ENCODE data around the gene FHDC1.
"Not testable (repeated sequence)": the region's sequence is repeated elsewhere in the genome, so short reads cannot be mapped to it uniquely, and the experiment has no call there.

Gene FHDC1, protein sequence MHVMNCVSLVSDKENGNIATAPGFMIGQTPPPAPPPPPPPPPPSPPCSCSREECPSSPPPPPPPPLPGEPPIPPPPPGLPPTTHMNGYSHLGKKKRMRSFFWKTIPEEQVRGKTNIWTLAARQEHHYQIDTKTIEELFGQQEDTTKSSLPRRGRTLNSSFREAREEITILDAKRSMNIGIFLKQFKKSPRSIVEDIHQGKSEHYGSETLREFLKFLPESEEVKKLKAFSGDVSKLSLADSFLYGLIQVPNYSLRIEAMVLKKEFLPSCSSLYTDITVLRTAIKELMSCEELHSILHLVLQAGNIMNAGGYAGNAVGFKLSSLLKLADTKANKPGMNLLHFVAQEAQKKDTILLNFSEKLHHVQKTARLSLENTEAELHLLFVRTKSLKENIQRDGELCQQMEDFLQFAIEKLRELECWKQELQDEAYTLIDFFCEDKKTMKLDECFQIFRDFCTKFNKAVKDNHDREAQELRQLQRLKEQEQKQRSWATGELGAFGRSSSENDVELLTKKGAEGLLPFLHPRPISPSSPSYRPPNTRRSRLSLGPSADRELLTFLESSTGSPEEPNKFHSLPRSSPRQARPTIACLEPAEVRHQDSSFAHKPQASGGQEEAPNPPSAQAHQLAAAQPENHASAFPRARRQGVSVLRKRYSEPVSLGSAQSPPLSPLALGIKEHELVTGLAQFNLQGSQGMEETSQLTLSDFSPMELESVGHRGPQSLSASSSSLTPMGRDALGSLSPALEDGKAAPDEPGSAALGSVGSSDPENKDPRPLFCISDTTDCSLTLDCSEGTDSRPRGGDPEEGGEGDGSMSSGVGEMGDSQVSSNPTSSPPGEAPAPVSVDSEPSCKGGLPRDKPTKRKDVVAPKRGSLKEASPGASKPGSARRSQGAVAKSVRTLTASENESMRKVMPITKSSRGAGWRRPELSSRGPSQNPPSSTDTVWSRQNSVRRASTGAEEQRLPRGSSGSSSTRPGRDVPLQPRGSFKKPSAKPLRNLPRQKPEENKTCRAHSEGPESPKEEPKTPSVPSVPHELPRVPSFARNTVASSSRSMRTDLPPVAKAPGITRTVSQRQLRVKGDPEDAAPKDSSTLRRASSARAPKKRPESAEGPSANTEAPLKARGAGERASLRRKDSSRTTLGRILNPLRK

DNA sequence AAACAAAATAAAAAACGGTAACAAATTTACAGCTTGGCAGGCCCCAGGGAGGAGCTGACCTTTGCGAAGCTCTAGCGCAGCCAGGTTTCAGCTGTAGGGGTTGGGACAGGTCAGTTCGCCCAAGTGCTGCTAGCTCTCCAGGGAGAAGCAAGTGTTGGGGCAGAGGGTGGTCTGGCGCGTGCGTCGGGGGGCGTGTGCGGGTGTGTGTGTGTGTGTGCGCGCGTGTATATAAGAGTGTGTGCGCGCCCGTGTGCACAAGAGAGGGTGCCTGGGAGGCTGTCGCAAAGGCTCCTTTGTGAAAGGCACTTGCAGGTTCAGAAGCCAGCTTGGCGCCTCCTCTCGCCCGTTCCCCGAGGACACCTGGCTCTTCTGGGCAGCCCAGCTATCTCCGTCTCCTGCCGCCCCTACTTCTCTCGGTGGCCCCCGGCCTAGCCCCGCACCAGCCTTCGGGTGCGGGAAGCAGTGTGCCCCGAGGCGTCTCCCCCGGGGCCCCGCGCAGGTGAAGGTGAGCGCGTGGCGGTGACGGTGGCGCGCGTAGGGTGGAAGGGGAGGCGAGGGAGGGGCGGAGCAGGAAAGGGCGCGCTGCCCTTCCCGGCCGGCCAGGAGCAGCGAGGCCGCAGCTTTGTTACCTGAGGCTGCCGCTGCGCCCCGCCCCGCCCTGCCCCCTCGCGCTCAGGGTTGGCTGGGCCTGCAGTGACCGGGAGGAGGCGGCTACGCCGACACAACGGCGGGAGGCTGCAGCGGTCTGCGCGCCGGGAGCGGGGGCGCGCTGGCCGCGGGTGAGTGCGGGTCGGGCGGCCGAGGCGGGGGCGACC lies at the start of gene FHDC1:
TSS of gene FHDC1 (plus strand) at position 693 of the 815 bp plus-strand sequence. CDS start 6,735 bp downstream, outside the sequence.
- DNase-seq (ENCODE audit: low read depth in 1 of 2, low spot score in 1 of 2), result no peak

DNA sequence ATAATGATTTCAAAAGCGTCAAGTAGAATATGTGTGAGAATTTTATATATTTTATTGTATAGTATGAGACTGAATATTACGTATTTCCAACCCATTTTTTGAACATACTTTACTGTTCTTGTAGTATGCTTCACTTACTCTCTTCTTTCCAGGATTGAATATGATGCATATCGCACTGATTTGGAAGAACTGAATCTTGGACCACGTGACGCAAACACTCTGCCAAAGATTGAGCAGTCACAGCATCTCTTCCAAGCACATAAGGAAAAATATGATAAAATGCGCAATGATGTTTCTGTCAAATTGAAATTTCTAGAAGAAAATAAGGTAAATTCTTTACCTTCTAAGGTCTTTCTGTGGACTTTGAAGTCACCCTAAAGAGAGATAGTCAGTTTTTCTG lies 48.1 kb upstream of the FHDC1 start:
- no peak for DNase-seq (ENCODE audit: low read depth in 1 of 2, low spot score in 1 of 2)

DNA sequence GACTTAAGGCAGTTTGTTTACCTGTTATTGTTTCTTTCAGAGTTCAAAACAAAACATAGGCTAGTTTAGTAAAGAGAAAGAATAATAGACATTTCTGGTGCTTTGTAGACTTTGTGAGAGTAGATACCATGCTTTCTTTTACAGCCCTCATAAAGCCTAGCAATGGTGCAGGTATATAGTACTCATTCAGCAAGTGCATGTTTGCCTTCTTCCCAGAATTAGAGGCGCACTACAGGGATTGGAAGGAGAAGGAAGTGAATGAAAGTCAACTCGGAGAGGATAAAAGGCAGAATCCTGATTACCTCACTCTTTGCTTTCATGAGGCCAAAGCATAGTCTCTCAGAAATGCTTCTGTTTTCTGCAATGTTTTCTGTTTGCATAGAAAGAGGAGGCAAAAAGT lies 43.1 kb upstream of the FHDC1 start:
- DNase-seq (ENCODE audit: low read depth in 1 of 2, low spot score in 1 of 2), result no peak

DNA sequence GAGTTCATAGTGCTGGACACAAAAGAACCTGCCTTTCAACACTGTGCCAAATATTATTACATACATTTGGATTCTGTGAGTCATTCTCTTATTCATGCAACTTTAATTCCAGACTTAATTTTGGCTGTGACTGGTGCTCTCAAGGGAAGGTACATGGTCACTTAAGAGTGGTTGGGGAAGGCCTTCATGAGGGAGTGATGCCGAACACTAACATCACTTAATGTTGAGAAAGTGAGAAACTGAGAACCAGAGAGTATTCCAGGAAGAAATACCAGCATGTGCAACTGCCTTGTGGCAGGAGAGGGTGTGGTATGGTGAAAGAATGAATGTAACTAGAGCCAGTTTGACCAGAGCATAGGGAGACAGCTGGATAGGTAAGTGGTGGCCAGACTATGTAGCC lies 41.5 kb upstream of the FHDC1 start:
- no peak for DNase-seq (ENCODE audit: low read depth in 1 of 2, low spot score in 1 of 2)

DNA sequence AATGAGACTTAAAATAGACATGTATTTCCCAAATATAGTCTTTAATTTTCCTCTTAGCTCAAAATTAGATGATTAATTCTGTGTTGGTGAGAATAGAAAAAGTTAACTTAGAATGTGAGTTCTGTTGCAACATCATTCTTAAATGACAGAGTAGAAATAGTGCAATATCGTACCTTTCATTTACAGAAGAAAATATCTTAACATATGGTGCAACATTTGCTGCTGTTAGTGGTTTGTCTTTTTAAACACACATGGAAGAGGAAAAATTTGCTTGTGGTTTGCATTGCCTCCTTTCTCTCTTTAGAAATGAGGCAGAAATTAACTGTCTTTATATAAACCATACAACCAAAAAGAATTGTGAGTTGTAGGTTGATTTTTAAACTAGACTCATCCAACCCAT lies 39.3 kb upstream of the FHDC1 start:
- no peak for DNase-seq (ENCODE audit: low read depth in 1 of 2, low spot score in 1 of 2)

DNA sequence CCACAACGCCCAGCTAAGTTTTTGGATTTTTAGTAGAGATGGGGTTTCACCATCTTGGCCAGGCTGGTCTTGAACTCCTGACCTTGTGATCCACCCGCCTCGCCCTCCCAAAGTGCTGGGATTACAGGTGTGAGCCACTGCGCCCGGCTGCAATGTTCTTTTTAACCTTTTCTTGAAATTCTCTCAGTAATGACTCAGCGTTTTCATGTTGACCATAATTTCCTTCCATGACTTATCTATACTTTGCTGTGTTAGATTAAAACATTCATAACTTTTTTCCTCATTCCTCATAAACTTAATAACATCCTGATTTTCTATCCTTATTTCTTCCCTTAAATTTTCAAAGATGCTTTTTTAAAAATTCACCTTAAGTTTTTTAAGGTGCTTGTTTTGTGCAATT lies 38.0 kb upstream of the FHDC1 start:
- not testable (repeated sequence) for DNase-seq (ENCODE audit: low read depth in 1 of 2, low spot score in 1 of 2)

DNA sequence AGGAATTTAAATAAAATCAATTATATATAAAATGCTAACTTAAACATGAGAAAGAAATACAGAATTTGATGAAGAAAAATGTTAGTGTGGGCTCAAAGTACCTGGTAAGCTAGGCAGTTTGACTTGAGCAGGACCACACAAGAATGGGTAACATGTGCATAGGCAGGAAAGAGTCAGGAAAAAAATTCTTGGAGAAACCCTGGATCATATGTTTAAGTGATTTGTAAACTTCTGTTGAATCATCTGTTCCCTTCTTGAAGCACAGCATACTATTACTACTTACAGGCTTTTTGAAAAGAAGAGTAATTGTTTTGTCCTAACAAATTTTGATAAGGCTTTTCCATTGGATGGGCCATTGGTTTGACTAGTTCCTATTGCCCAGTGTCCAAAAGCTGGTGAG lies 37.5 kb upstream of the FHDC1 start:
- no peak for DNase-seq (ENCODE audit: low read depth in 1 of 2, low spot score in 1 of 2)

DNA sequence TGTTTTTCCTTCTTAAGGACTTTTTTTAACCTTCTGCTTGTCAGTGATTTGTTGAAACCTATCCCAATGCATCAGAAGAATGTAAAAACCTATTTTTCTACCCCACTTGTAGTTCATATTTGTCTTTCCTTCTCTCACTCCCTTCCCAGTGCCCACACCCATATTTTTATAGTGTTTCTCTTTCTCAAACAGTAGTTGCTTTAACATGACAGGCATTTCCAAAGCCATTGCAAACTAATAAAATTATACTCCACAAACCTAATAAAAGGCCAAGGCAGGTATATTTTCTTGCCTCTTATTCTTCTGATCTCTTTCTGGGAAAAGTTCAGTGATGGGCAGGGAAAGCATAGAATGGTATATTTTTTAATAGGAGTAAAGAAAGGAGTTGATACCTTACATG lies 35.7 kb upstream of the FHDC1 start:
- no peak for DNase-seq (ENCODE audit: low read depth in 1 of 2, low spot score in 1 of 2)

DNA sequence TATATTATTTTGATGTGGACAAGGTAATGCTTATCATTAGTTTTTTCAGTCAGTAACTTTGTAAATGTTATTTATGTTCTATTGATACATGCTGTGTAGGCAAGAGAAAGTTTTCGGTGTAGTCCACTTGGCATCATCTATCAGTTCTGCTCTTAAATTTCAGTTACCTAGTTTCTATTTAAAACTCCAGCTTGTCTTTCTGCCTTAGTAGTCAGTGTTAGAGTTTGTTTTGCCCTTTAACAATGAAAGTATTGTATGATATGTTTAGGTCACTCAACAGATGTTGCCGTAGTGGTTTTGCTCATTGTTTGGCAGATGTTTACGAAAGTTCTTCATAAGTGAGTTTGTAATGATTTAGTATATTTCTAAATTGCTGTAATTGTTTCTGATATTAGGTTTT lies 34.9 kb upstream of the FHDC1 start:
- no peak for DNase-seq (ENCODE audit: low read depth in 1 of 2, low spot score in 1 of 2)

DNA sequence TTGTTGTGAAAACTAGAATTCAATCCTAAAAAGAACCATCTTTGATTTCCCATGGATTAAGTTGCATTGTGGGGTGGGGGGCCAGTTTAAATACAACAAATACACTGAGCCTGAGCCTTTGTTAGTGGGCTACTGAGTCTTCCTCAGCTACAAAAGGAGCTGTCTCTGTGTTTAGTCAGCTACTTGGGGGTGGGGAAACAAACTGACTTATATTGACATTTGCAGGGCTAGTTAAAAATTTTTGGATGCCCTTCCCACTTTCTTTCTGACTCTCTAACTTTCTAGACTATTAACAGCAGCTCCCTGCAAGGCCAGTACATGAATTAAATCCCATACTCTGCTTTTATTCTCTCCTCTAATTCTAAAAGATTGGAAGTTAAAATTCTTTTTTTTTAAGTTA lies 32.5 kb upstream of the FHDC1 start:
- no peak for DNase-seq (ENCODE audit: low read depth in 1 of 2, low spot score in 1 of 2)

DNA sequence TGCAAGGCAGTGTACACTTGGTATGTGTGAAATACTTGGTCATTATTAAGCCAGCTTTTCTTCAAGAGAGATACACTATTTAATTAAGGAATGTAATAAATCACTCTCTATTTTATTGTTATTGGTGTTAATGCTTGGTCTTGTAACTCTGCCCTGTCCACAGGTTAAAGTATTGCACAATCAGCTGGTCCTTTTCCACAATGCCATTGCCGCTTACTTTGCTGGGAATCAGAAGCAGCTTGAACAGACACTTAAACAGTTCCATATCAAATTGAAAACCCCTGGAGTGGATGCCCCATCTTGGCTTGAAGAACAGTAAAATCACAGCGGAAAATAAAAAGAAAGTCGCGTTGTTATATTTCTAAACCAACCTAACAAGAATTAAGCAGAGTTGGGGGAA lies 26.2 kb upstream of the FHDC1 start:
- no peak for DNase-seq (ENCODE audit: low read depth in 1 of 2, low spot score in 1 of 2)

DNA sequence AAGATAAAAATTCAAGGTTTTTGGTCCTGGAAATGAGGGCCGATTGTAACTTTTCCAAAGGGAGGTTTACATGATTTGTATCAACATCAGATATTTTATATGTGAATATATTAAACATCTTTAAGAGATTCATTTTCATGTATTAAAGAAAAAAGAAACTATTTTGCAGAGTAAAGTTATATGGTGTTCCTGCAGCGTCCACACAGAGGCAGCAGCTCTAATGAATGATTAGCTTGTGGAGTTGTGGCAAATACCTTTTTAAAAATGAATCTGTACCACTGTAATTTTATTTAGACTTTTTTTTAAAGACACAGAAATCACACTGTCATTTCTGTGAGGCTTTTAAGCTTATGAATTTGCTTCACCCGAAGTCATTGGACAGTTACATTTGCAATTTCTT lies 25.6 kb upstream of the FHDC1 start:
- DNase-seq (ENCODE audit: low read depth in 1 of 2, low spot score in 1 of 2), result no peak

DNA sequence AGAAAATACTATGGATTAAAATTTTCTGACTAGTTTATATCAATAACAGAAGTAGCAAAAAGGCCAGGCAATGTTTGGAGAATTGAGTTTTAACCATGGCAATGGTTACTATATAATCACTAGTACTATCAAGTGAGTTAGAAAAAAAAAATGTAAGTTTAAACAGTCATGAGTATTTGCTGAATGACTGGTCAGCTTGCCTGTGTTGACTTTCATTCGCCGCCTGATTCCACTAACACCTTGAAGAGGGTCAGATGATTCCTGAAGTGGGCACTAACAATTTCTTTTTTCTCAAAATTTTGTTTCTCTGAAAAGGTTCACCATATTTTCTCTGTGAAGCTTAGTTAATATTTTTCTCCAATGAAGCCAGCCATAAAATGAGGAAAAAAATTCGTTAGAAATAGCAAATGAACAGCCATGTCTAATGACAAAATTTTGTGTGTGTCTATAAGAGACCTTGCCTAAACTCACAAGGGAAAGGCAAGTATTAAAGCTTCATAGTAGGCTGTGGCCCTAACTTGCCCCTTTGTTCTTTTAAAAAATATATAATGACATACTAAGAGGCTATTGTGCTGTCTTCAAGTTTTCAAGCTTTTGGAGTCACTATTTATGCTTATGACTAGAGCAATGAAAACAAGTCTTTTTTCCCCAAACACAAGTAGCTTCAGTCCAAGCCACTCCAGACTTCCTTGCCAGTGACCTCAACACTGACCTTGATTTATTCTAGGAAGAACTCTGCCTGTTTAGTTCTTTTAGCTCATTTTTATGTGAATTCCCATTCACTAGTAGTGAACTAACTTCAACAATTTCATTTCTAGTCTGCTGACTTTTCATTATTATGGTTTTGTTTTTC lies 18.4 kb upstream of the FHDC1 start:
- DNase-seq (ENCODE audit: low read depth in 1 of 2, low spot score in 1 of 2), result no peak

DNA sequence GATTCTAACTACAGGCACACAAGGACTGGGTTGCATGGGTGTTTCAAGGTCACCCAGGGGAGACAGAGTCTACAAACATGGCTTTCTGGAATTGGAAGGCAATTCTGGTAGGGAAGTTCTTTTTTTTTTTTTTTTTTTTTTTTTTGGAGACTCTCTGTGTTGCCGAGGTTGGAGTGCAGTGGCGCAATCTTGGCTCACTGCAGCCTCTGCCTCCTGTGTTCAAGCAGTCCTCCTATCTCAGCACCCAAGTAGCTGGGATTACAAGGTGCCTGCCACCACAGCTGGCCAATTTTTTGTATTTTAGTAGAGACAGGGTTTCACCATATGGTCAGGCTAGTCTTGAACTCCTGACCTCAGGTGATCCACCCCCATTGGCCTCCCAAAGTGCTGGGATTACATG lies 16.3 kb upstream of the FHDC1 start:
- no peak for DNase-seq (ENCODE audit: low read depth in 1 of 2, low spot score in 1 of 2)

DNA sequence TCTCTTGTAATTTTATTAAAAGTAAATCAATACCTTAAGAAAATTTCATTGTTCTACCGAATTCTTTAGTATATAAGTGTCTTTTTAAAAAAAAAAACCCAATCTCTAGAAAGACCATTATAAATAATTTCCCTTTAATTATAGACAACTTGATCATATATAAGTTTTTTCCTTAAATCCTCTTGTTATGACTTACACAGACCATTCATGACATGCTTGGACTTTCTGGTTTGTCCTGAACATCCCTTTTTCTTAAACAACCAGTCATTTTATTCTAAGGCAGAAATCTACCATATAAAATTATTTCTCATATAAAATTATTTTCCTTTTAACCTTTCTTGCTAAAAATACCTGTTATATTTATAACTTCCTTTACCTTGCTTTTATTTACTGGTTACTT lies 15.4 kb upstream of the FHDC1 start:
- no peak for DNase-seq (ENCODE audit: low read depth in 1 of 2, low spot score in 1 of 2)

DNA sequence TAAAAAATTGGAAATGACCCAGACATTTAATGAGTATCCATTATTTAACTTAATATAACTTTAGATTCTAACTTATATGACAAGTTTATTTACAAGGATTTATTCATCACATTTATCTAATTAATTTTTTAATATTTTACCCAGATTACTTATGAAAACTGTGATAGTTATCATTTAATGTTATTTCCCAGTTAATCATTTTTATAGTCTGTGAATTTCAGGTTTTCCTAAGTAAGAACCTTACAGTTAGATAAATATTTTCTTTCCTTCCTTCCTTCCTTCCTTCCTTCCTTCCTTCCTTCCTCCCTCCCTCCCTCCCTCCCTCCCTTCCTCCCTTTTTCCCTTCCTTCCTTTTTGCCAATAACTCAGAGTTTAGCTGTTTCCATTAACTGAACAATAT lies 14.8 kb upstream of the FHDC1 start:
- no peak for DNase-seq (ENCODE audit: low read depth in 1 of 2, low spot score in 1 of 2)

DNA sequence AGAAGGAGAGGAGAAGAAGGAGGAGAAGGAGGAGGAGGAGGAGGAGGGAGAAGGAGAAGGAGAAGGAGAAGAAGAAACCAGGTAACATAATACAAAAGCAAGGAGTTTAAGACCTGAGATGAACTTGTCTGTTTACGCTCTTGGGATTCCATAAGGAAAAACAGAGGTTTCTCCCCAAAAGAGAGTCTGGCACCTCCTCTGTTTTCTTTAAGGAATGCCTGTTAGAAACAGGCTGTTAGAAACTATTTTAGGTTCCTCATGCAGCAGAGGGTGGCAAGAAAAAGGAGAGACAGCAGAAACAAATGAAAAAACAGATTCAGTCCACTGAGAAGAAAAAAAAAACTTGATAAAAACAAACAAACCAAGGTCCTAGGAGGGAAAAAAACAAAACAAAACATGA lies 10.3 kb upstream of the FHDC1 start:
- no peak for DNase-seq (ENCODE audit: low read depth in 1 of 2, low spot score in 1 of 2)

DNA sequence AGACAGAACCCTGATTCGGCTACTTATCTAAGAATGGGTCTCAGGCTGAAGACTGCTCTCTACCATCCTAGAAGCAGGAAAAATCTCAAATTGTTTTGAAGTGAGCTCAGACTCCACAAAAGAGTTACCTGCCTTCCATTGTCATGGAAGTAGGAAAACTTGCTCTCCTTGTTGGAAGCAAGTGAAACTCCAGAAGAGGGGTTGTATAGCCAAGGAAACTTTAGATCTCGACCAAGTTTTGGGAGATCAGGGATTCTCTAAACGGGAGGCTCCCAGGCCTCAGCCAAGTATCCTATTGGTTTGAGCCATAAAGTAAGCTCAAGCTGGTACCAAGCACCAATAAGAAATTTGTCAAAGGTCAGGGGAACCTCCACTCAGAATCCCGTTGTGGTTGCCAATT lies 9.2 kb upstream of the FHDC1 start:
- DNase-seq (ENCODE audit: low read depth in 1 of 2, low spot score in 1 of 2), result no peak

DNA sequence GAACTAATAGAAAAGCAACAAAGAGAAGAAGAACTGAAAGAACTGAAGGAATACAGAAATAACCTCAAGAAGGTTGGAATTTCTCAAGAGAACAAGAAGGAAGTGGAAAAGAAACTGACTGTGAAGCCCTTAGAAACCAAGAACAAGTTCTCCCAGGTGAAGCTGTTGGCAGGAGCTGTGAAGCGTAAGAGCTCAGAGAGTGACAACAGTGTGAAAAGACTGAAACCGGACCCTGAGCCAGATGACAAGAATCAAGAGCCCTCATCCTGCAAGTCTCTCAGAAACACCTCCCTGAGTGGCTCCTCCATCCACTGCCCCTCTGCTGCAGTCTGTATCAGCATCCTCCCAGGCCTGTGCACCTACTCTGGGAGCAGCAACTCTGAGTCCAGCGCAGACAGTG lies 8.4 kb upstream of the FHDC1 start:
- no peak for DNase-seq (ENCODE audit: low read depth in 1 of 2, low spot score in 1 of 2)

DNA sequence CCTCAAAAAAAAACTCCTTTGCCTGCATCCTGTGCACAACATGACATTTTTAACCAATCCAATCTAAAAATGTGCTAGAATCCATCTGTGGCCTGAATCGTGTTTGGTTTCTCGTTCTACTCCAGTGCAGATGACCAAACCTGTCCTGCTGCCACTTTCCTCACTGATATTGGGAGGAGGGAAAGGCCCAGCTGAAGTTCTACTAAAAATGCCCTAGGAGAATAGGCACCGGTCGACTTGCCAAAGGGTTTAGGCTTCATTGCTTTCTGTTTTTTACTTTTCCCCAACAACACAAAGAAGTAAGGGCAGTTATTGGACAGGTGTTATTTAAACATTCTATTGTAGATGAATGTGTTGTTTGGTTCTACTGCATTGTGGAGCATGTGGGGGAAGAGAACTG lies 7.8 kb upstream of the FHDC1 start:
- DNase-seq (ENCODE audit: low read depth in 1 of 2, low spot score in 1 of 2), result no peak

Measured in activated T-helper 1 cell treated with anti-CD3 and anti-CD28 coated beads, Interleukin-2, amount 50 U/mL, for 16 hours (primary cell).